NCI-H1105 (cell line): ENCODE results near the gene HPS6.
A peak's percentile ranks its signal among the peaks of the same experiment; 100 is the strongest.

Experiments used
- DNase-seq: peaks from one replicate; lab custom pipeline; 2025; lab: John Stamatoyannopoulos, UW

HPS6 gene

DNA sequence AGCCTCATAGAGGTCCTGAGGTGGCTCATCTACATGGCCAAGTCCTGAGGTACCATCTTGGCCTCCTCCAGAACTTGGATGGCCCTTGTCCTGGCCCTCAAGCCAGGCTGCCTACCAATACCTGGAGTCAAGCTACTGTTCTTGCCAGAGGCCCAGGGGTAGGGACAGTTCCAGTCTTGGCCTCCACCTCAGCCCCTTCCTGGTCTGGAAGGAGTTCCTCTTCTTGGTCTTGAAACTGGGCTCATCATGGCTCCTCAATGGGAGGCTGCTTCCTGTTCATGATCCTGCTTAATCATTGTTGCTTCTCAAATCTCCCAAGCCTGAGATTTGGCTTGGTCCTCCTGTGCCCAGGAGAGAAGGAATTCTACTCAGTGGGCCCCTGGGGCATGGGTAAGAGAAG, 3.9 kb downstream of the HPS6 start:
- DNase-seq = no peak

DNA sequence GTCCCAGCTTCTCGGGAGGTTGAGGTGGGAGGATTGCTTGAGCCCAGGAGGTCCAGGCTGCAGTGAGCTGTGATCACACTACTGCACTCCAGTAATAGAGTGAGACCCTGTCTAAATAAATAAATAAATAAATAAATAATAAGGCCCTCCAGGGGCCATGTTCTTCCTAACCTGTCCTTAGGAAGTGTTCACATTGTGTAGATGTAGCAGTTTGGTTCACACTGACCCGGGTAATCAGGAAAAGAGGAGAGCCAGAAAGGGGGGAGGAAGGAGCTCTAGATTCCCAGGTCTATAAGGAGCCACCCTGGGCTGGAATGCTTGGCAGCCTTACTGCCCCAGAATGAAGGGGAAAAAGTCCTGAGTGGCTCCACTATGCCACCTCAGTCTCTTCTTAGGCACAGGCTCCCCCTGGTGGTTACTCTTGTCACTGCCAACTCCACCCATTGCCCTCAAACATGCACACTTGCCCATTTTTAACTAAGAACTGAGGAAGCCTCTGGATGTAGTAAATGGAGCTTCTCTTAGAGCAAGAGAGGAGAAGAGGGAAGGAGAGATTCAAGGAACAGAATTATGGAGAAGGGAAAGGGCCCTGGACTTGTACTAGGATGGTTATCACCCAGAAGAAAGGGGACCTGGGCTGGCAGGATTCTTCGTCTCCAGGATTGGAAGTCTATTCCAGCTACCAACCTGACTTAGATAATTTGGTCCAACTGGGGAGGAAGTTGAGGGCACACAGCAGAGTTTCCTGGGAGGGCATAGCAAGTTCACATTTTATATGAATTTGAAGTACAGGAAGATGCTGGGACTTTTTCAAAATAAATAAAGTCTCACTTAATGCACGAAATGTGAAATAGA, 7.8 kb downstream of the HPS6 start:
- DNase-seq = peak; percentile 31

GRCh38 chr10:102083541-102083940, 18.4 kb downstream of the HPS6 start:
- DNase-seq = no peak

GRCh38 chr10:102085336-102085735, 20.2 kb downstream of the HPS6 start:
- no peak for DNase-seq

GRCh38 chr10:102086196-102086595, 21.0 kb downstream of the HPS6 start:
- no peak for DNase-seq

DNA sequence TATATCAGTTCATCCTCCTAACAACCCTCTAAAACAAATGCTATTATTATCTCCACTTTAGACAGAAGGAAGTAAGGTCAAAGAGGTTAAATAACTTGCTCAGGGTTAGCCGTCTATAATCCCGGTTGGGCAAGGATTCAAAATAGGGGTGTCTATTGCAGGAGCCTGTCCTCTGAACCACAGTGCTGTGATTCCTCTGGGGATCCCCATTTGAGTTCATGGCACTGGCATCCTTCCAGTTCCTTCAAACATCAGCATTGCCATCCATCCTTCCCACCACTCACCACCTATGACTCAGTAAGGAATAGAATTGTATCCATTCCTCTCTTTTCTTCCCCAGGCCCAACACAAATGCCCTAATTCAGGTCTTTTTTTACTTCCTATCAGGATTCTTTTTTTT, 25.6 kb downstream of the HPS6 start:
- no peak for DNase-seq

GRCh38 chr10:102096449-102096848, 31.3 kb downstream of the HPS6 start:
- DNase-seq = no peak

- DNase-seq = no peak
Measured at GRCh38 chr10:102101152-102101551, 36.0 kb downstream of the HPS6 start.

- no peak for DNase-seq
Measured at GRCh38 chr10:102102421-102102820, 37.3 kb downstream of the HPS6 start.

GRCh38 chr10:102106998-102107397, 41.8 kb downstream of the HPS6 start:
- DNase-seq = no peak

- no peak for DNase-seq
Measured at GRCh38 chr10:102109166-102110116, 44.3 kb downstream of the HPS6 start.

DNA sequence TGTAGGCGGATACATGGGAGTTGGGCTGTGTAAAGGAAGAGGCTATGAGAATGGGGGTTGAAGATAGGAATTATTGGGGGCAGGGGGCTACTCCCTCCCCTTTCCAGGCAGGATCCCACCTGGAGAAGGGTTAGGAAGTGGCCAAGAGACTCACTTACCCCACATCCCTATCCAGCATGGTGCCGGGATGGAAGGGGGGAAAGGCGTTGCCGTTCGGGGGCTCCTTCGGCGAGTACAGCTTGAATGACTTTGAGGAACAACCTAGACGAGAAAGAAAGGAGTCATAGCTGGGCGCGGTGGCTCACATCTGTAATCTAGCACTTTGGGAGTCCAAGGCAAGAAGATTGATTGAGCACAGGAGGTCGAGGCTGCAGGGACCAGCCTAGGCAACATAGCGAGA, 46.1 kb downstream of the HPS6 start:
- no peak for DNase-seq

GRCh38 chr10:102112210-102112817, 47.2 kb downstream of the HPS6 start:
- DNase-seq = no peak

- DNase-seq = no peak
Measured at GRCh38 chr10:102113261-102113955, 48.3 kb downstream of the HPS6 start.

- no peak for DNase-seq
Measured at GRCh38 chr10:102113956-102114857, 49.1 kb downstream of the HPS6 start.

- peak; percentile 69 for DNase-seq
Measured at GRCh38 chr10:102114861-102115618, 49.9 kb downstream of the HPS6 start.

DNA sequence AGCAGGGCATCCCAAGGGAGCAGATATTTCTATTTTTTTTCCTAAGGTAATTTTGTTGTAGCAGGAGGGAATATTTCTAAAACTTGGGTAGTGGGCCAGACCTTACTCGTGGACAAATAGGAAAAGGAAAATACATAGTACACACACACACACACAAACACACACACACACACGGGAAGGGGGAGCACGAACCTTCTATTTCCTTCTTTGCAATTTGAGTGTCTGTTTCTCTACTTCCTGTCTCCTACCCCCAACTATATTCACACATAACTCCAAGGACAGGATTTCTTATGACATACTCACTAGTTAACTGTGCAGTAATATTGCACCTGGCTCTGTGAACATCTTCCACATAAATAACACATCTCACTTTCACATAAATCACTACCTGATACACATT, 50.6 kb downstream of the HPS6 start:
- no peak for DNase-seq

GRCh38 chr10:102116656-102117055, 51.5 kb downstream of the HPS6 start:
- DNase-seq = no peak
